ENCODE measurements around the gene TRIOBP. TPM values are rescaled to one million over a fixed set of nuclear protein-coding genes. Genes with fewer than 3 reads are reported as not detected.
"Not testable (repeated sequence)": the region's sequence is repeated elsewhere in the genome, so short reads cannot be mapped to it uniquely, and the experiment has no call there.

Gene TRIOBP, protein sequence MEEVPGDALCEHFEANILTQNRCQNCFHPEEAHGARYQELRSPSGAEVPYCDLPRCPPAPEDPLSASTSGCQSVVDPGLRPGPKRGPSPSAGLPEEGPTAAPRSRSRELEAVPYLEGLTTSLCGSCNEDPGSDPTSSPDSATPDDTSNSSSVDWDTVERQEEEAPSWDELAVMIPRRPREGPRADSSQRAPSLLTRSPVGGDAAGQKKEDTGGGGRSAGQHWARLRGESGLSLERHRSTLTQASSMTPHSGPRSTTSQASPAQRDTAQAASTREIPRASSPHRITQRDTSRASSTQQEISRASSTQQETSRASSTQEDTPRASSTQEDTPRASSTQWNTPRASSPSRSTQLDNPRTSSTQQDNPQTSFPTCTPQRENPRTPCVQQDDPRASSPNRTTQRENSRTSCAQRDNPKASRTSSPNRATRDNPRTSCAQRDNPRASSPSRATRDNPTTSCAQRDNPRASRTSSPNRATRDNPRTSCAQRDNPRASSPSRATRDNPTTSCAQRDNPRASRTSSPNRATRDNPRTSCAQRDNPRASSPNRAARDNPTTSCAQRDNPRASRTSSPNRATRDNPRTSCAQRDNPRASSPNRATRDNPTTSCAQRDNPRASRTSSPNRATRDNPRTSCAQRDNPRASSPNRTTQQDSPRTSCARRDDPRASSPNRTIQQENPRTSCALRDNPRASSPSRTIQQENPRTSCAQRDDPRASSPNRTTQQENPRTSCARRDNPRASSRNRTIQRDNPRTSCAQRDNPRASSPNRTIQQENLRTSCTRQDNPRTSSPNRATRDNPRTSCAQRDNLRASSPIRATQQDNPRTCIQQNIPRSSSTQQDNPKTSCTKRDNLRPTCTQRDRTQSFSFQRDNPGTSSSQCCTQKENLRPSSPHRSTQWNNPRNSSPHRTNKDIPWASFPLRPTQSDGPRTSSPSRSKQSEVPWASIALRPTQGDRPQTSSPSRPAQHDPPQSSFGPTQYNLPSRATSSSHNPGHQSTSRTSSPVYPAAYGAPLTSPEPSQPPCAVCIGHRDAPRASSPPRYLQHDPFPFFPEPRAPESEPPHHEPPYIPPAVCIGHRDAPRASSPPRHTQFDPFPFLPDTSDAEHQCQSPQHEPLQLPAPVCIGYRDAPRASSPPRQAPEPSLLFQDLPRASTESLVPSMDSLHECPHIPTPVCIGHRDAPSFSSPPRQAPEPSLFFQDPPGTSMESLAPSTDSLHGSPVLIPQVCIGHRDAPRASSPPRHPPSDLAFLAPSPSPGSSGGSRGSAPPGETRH (N-terminal part only)
- 10 to 100 TPM; 42.0 to 55.2 TPM for total RNA-seq

DNA sequence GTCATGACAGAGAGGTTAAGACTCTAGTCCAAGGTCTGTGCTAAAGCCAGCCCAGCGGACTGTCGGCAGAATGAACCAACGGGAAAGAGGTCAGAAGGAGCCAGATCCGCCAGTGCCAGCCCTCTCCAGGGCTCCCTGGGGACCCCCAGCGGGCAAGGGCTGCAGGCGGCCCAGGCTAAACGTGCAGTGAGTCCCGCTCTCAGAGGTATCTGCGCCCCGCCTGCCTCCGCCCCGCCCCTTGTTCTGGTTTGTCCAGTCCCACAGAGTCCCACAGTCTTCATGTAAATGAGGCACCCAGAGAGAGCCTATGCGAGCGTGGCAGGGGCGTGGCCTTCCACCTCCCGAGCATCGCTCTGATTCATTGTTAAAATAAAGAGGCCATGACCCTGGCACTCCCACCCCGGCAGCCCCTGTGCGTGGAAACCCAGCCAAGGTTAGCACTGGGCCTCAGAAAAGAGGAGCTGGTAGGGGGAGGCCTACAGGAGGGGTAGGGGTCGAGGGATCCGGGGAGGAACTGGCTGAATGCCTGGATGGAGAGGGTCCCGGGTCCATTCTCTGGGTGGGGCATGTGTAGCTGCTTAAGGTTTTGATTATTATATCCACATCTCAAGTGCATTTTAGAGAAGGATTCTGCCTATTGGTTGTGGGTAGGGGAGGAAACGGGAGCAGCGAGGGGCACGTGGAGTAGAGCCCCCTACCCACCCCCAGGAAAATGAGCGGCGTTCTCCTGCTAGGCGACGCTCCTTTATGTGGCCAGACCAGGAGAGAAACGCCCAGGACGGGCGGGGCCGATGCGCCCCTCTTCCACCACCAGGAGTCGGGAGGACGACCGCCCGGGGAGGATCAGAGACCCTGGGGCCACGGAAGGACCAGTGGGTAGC, at the start of gene TRIOBP:
TRIOBP (plus strand) TSS at position 392 of the 881 bp plus-strand sequence. CDS start 4,318 bp downstream, outside the sequence.
- Mint-ChIP-seq H3K9me3 (ENCODE audit: low read depth) (no peaks in the 10 kb centered on the region), H3K36me3 (peaks cover 12% of the 10 kb centered on the region), H3K27ac (no peak within 1 kb of the TSS), H3K4me3 (peak within 1 kb of the TSS; percentile 13), H3K4me1 (peaks cover 14% of the 10 kb centered on the region), H3K27me3 (no peaks in the 10 kb centered on the region)
- DNase-seq (peak; percentile 89), ATAC-seq (peak; percentile 99)
- CTCF ChIA-PET = interaction anchor here (1.1 to 1.3 kb wide), 3 partner anchors 13 to 166 kb away, joined by 3 to 4 read pairs (median 3); no protein-coding TSS in a partner anchor

DNA sequence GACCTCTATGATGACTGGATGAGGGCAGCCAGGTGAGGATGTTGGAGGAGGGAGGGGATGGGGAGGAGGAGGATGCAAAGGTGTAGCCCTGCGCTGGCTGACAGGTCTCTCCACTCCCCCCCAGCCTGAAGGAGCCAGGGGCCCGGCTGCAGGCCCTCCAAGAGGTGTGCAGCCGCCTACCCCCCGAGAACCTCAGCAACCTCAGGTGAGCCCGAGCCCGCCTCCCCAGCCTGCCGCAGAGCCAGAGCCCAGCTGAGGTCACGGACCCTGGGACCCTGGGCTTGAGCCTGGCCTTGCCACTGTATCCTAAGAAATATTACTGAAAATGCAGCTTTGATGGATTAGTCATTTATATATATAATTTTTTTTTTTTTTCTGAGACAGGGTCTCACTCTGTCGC, 49.5 kb upstream of the TRIOBP start:
- no peak overlapping the region for H3K27ac Mint-ChIP-seq
- CTCF ChIA-PET = interaction anchor here (34.1 kb wide), 1 partner anchor 23 kb away, joined by 1064 read pairs; the partner anchor contains the start of genes LGALS1, NOL12 and PDXP
- H3K27me3 Mint-ChIP-seq = no peaks in the 10 kb centered on the region
- no peak overlapping the region for H3K4me3 Mint-ChIP-seq
- no peaks in the 10 kb centered on the region for H3K9me3 Mint-ChIP-seq (ENCODE audit: low read depth)
- peaks cover 69% of the 10 kb centered on the region for H3K36me3 Mint-ChIP-seq
- no peak for ATAC-seq
- DNase-seq = no peak
- peaks cover 22% of the 10 kb centered on the region for H3K4me1 Mint-ChIP-seq

DNA sequence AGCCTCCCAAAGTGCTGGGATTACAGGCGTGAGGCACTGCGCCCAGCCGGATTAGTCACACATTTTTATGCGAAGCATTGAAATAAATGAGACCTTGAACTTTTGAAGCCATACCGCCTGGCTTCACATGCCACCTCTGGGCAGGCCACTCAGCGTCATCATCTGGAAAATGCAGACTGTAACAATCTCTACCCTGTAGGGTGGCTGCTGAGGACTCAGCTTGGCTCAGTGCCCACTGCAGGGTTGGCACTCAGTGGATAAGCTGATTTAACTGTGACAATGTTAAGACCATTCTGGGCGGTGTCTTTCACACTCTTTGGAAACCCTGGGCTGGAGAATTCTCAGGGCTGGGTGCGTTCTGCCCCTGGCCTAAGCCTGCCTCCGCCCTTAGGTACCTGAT, 48.9 kb upstream of the TRIOBP start:
- CTCF ChIA-PET = interaction anchor here (0.7 to 34.1 kb wide), 2 partner anchors 12 to 22 kb away, joined by 4 to 1064 read pairs; partner anchors contain the start of genes LGALS1, NOL12 and PDXP
- ATAC-seq = no peak

DNA sequence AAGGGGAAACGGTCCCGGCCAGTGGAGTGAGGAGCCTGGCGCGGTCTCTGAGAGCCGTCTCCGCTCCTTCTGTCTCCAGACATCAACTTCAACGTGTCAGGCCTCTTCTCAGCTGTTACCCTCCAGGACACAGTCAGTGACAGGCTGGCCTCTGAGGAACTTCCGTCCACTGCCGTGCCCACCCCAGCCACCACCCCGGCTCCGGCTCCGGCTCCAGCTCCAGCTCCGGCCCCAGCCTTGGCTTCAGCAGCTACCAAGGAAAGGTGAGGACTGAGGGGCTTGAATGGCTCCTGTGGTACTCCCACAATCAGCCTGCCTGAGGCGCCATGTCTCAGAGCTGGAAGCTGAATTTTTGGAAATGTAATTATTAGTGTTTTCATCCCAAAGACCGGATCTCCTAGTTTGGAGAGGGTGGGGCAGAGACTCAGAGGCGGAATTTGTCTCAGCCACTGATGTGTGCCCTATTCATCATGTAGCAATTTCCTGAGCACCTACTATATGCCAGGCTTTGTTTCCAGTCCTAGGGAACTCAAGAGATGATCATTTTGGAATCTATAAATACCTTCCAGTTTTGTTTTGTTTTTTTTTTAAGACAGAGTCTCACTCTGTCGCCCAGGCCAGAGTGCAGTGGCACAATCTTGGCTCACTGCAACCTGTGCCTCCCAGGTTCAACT, 46.2 kb upstream of the TRIOBP start:
- no peaks in the 10 kb centered on the region for H3K9me3 Mint-ChIP-seq (ENCODE audit: low read depth)
- no peak overlapping the region for H3K4me3 Mint-ChIP-seq
- ATAC-seq = no peak
- H3K4me1 Mint-ChIP-seq = peaks cover 2% of the 10 kb centered on the region
- no peak overlapping the region for H3K27ac Mint-ChIP-seq
- no peaks in the 10 kb centered on the region for H3K27me3 Mint-ChIP-seq
- CTCF ChIA-PET = interaction anchor here (34.1 to 41.1 kb wide), 2 partner anchors 17 to 20 kb away, joined by 1064 read pairs; partner anchors contain the start of genes LGALS1, NOL12, PDXP and SH3BP1
- no peak for DNase-seq
- peaks cover 54% of the 10 kb centered on the region for H3K36me3 Mint-ChIP-seq

More for the DNA sequence above, 48.9 kb upstream of the TRIOBP start:
- Mint-ChIP-seq H3K4me1 (peaks cover 16% of the 10 kb centered on the region), H3K36me3 (peaks cover 68% of the 10 kb centered on the region), H3K9me3 (ENCODE audit: low read depth) (no peaks in the 10 kb centered on the region), H3K27me3 (no peaks in the 10 kb centered on the region), H3K4me3 (no peak overlapping the region), H3K27ac (no peak overlapping the region)
- no peak for DNase-seq

DNA sequence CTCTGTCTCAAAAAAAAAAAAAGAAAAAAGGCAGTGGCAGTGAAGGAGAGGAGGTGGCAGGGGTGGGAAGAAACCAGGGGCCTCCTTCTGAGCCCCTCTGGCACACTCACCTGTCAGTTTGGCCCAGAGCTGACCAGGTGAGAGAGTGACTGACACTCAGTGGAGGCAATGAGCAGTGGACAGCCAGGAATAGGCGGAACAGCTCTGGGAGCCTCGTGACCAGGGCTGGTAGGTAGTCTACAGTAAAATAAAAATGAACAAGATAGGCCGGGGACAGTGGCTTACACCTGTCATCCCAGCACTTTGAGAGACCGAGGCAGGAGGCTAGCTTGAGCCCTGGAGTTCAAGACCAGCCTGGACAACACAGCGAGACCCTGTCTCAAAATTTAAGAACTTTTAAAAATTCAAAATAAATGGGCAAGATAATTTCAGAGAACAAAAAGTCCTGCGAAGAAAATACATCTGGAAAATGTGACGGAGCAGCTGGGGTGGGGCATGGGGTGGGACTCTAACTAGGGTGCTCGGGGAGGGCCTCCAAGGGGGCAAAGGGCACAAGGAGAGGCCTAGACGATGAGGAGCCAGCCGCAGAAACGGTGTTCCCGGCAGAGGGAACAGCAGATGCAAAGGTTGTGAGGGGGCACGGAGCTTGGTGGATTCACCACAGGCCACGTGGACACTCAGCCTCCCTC, 42.1 kb upstream of the TRIOBP start:
- peaks cover 14% of the 10 kb centered on the region for H3K4me1 Mint-ChIP-seq
- CTCF ChIA-PET = interaction anchor here (13.1 to 41.1 kb wide), 2 partner anchors 21 to 28 kb away, joined by 184 to 1064 read pairs; partner anchors contain the start of genes NOL12 and SH3BP1
- no peak overlapping the region for H3K27ac Mint-ChIP-seq
- ATAC-seq (no peak), DNase-seq (no peak)
- H3K36me3 Mint-ChIP-seq = peaks cover 31% of the 10 kb centered on the region
- H3K27me3 Mint-ChIP-seq = no peaks in the 10 kb centered on the region
- H3K9me3 Mint-ChIP-seq (ENCODE audit: low read depth) = no peaks in the 10 kb centered on the region
- H3K4me3 Mint-ChIP-seq = no peak overlapping the region

DNA sequence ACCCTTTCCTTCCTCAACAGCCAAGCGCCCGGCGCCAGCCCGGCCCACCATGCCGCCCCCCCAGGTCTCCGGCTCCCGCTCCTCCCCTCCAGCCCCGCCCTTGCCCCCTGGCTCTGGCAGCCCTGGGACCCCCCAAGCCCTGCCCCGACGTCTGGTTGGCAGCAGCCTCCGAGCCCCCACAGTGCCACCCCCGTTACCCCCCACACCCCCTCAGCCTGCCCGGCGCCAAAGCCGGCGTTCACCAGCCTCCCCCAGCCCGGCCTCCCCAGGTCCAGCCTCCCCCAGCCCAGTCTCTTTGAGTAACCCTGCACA, 41.6 kb upstream of the TRIOBP start:
- DNase-seq (no peak), ATAC-seq (no peak)
- CTCF ChIA-PET = interaction anchor here (13.1 to 41.1 kb wide), 2 partner anchors 21 to 27 kb away, joined by 184 to 1064 read pairs; partner anchors contain the start of genes NOL12 and SH3BP1
- H3K4me1 Mint-ChIP-seq = peaks cover 17% of the 10 kb centered on the region
- H3K36me3 Mint-ChIP-seq = peaks cover 26% of the 10 kb centered on the region
- H3K9me3 Mint-ChIP-seq (ENCODE audit: low read depth) = no peaks in the 10 kb centered on the region
- no peaks in the 10 kb centered on the region for H3K27me3 Mint-ChIP-seq
- no peak overlapping the region for H3K4me3 Mint-ChIP-seq
- H3K27ac Mint-ChIP-seq = no peak overlapping the region

DNA sequence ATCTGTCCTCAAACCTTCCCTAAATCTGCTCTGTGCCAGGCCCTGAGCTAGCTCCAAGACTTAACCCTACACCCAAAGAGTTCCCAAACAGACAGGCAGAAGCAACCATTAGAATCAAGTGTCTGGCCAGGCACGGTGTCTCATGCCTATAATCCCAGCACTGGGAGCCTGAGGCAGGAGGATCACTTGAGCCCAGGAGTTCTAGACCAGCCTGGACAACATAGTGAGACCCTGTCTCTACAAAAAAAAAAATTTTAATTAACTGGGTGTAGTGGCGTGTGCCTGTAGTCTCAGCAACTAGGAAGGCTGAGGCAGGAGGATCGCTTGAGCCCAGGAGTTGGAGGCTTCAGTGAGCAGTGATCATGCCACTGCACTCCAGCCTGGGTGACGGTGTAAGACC, 40.3 kb upstream of the TRIOBP start:
- H3K9me3 Mint-ChIP-seq (ENCODE audit: low read depth); H3K27me3 Mint-ChIP-seq; ATAC-seq; DNase-seq; H3K4me3 Mint-ChIP-seq: not testable (repeated sequence)
- Mint-ChIP-seq H3K4me1 (peaks cover 31% of the 10 kb centered on the region), H3K27ac (peak overlapping the region; percentile 30), H3K36me3 (peaks cover 16% of the 10 kb centered on the region)
- CTCF ChIA-PET = interaction anchor here (13.1 to 41.1 kb wide), 2 partner anchors 23 to 26 kb away, joined by 184 to 1064 read pairs; partner anchors contain the start of genes NOL12 and SH3BP1

DNA sequence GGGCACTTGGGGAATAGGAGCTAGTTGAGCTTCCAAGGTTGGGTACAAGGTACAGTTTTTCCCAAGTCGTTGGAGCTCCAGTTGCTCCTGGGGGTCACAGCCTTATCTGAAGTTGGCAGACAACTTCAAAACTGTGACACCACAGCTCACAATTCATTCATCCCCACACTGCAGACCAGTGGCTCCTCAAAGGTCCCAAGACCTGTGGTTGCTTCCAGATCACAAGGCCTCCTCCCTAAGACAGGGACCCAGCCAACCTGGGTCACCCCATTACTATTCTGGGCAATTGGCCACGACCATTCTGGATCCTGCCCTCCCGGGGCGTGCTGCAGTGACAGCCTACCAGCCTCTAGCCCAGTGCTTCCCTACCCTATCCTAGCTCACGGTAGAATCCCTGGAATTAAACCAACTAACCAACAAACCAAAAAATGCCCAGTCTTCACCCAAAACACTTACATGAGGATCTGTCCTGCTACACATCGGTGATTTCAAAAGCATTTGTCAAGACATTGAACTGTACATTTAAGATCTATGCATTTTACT, 39.2 kb upstream of the TRIOBP start:
- CTCF ChIA-PET = interaction anchor here (2.9 to 41.1 kb wide), 4 partner anchors 18 to 50 kb away, joined by 17 to 1064 read pairs (median 130); partner anchors contain the start of genes GGA1, LGALS1, NOL12 and SH3BP1
- peak overlapping the region; percentile 88 for H3K27ac Mint-ChIP-seq
- DNase-seq (no peak), ATAC-seq (no peak)
- peak overlapping the region; percentile 78 for H3K4me3 Mint-ChIP-seq
- no peaks in the 10 kb centered on the region for H3K9me3 Mint-ChIP-seq (ENCODE audit: low read depth)
- H3K36me3 Mint-ChIP-seq = peaks cover 11% of the 10 kb centered on the region
- peaks cover 39% of the 10 kb centered on the region for H3K4me1 Mint-ChIP-seq
- H3K27me3 Mint-ChIP-seq = no peaks in the 10 kb centered on the region

DNA sequence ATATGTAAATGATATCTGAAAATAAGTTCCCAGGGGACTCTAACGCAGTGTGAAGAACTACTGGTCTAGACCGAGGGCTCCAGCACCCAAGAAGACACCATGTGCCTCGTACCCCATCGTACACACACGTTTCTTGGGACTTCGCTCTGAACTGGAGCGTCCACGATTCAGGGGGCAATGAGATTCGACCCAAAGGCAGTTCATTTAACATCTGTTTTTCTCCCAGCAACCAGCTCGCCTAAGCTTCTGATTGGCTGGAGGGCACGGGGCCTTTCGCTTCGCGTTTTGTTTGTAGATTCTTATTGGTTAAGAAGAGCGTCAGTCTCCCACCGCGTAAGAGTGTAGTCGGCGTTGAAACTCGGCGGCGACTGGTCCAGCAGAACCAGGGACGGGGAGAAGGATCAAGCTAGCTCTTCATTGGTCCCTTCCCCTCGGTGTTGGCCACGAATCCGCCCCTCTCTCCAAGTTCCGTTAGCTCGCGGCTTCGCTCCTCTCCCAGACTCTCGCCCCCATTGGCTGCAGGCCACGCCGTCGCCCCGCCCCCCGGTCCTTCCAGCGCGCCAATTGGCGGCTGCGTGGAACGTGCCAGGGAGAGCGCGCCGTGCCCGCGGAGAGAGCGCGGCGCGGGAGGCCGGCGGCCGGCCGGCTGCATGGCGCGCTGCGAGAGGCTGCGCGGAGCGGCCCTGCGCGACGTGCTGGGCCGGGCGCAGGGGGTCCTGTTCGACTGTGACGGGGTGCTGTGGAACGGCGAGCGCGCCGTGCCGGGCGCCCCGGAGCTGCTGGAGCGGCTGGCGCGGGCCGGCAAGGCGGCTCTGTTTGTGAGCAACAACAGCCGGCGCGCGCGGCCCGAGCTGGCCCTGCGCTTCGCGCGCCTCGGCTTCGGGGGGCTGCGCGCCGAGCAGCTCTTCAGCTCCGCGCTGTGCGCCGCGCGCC, 38.4 kb upstream of the TRIOBP start, which contains the start of gene PDXP:
PDXP (plus strand) TSS at position 591 of the 933 bp plus-strand sequence; CDS start at position 651, 60 bp downstream.
- Mint-ChIP-seq H3K27ac (peak within 1 kb of the TSS; percentile 88), H3K36me3 (peaks cover 6% of the 10 kb centered on the region), H3K4me1 (peaks cover 39% of the 10 kb centered on the region), H3K27me3 (no peaks in the 10 kb centered on the region), H3K4me3 (peak within 1 kb of the TSS; percentile 85), H3K9me3 (ENCODE audit: low read depth) (no peaks in the 10 kb centered on the region)
- ATAC-seq = peak; percentile 98
- DNase-seq = peak; percentile 99
- CTCF ChIA-PET = interaction anchor here (0.9 to 41.1 kb wide), 6 partner anchors 17 to 159 kb away, joined by 3 to 1064 read pairs (median 46); partner anchors contain the start of genes GGA1, LGALS1, NOL12 and SH3BP1

Data from activated CD8-positive, alpha-beta memory T cell treated with anti-CD3 and anti-CD28 coated beads, Interleukin-2, amount 10 ng/mL, durations not matched to agents 7 days and 5 days (primary cell).